PFSK-1 (cell line): Measurements from ENCODE around the gene ZCWPW1.

ENCODE experiments used
- FOXP2 ChIP-seq: optimal IDR thresholded peaks from 2 replicates; pipeline ENCODE3; 2011; ENCODE audit warnings: borderline replicate concordance, control low read depth, inconsistent platforms; ENCODE audit not compliant: insufficient read depth; ENCODE audit errors: extremely low read length, extremely low read depth
- POLR2AphosphoS5 ChIP-seq: IDR thresholded peaks from 2 replicates; pipeline ENCODE4 v1.6.1; 2012; ENCODE audit warnings: low read depth, mild to moderate bottlenecking, control low read depth, low read length, moderate library complexity
- SIN3A ChIP-seq: IDR thresholded peaks from 2 replicates; pipeline ENCODE4 v1.6.1; 2012; ENCODE audit warnings: mild to moderate bottlenecking, low read length, moderate library complexity, borderline replicate concordance; ENCODE audit not compliant: insufficient read depth
- TAF1 ChIP-seq: IDR thresholded peaks from 2 replicates; pipeline ENCODE4 v1.6.1; 2012; ENCODE audit warnings: low read length, control low read depth, borderline replicate concordance; ENCODE audit not compliant: insufficient read depth
- TF ChIP-seq, protein P1 (sequence below), 2 experiments: IDR thresholded peaks; 2 replicates each; pipeline versions ENCODE4 v1.6.1 to v1.8.0; 2011 to 2012; ENCODE audit warnings: low read depth in 2 of 2, low read length in 2 of 2, control low read depth in 1 of 2, inconsistent platforms in 1 of 2, mild to moderate bottlenecking in 1 of 2, moderate library complexity in 1 of 2; ENCODE audit not compliant: insufficient read depth in 1 of 2

DNA sequence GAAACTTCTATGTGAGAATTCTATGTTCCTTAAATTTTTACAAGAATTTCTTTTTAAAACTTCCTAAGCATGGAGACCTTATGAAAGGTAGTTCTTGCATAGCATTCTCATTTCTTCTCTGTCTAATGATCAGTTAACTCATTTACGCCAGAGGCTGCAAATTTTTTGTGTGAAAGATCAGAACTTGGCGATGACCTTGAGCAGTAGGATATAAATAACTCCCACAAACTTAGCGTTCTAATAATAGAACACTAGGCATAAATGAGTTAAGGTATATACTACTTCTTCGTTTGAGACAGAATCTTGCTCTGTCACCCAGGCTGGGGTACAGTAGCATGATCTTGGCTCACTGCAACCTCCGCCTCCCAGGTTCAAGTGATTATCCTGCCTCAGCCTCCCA, 41.6 kb downstream of the ZCWPW1 start:
- TF ChIP-seq POLR2AphosphoS5 = no peak
- no peak for TF ChIP-seq TAF1
- TF ChIP-seq, protein P1, sequence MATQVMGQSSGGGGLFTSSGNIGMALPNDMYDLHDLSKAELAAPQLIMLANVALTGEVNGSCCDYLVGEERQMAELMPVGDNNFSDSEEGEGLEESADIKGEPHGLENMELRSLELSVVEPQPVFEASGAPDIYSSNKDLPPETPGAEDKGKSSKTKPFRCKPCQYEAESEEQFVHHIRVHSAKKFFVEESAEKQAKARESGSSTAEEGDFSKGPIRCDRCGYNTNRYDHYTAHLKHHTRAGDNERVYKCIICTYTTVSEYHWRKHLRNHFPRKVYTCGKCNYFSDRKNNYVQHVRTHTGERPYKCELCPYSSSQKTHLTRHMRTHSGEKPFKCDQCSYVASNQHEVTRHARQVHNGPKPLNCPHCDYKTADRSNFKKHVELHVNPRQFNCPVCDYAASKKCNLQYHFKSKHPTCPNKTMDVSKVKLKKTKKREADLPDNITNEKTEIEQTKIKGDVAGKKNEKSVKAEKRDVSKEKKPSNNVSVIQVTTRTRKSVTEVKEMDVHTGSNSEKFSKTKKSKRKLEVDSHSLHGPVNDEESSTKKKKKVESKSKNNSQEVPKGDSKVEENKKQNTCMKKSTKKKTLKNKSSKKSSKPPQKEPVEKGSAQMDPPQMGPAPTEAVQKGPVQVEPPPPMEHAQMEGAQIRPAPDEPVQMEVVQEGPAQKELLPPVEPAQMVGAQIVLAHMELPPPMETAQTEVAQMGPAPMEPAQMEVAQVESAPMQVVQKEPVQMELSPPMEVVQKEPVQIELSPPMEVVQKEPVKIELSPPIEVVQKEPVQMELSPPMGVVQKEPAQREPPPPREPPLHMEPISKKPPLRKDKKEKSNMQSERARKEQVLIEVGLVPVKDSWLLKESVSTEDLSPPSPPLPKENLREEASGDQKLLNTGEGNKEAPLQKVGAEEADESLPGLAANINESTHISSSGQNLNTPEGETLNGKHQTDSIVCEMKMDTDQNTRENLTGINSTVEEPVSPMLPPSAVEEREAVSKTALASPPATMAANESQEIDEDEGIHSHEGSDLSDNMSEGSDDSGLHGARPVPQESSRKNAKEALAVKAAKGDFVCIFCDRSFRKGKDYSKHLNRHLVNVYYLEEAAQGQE (IDR thresholded peaks at IDR 0.05; ENCODE audit: insufficient read depth in 1 of 2, low read depth in 2 of 2, low read length in 2 of 2) = no peak
- TF ChIP-seq FOXP2 = no peak
- no peak for TF ChIP-seq SIN3A
